PC-9 (cell line): ENCODE results near the gene NAGK.

ENCODE experiments used
- EZH2 ChIP-seq: fragments of 200-600 bp; sonication (generic); IDR thresholded peaks from 2 replicates; pipeline ENCODE4 v1.8.0; 2017; ENCODE audit warnings: antibody characterized with exemption, low read depth
- TF ChIP-seq, protein P1 (sequence below): fragments of 200-600 bp; sonication (generic); conservative IDR thresholded peaks from 2 replicates; pipeline ENCODE4 v1.6.1; 2017; ENCODE audit warnings: mixed run types, antibody characterized with exemption, mild to moderate bottlenecking, moderate library complexity

DNA sequence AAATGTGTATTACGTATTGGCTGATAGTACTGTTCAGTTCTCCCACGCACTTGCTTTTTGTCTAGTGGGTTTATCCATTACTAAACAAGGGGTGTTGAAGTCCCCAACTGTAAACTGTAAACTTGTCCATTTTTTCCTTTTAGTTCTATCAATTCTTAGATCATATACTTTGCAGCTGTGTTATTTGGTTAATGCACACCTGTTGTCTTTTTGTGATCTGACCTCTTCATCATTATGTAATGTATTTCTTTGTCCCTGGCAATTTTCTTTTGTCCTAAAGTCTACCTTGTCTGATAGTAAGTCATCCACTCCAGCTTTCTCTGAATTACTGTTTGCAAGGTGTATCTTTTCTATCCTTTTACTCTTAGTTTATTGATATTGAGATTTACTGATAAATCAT lies 39.6 kb downstream of the NAGK start:
- no peak for TF ChIP-seq EZH2
- TF ChIP-seq, protein P1, sequence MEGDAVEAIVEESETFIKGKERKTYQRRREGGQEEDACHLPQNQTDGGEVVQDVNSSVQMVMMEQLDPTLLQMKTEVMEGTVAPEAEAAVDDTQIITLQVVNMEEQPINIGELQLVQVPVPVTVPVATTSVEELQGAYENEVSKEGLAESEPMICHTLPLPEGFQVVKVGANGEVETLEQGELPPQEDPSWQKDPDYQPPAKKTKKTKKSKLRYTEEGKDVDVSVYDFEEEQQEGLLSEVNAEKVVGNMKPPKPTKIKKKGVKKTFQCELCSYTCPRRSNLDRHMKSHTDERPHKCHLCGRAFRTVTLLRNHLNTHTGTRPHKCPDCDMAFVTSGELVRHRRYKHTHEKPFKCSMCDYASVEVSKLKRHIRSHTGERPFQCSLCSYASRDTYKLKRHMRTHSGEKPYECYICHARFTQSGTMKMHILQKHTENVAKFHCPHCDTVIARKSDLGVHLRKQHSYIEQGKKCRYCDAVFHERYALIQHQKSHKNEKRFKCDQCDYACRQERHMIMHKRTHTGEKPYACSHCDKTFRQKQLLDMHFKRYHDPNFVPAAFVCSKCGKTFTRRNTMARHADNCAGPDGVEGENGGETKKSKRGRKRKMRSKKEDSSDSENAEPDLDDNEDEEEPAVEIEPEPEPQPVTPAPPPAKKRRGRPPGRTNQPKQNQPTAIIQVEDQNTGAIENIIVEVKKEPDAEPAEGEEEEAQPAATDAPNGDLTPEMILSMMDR: no peak
